MCF 10A (cell line): Measurements from ENCODE around the gene CCDC61. TPM values are rescaled to one million over a fixed set of nuclear protein-coding genes. Genes with fewer than 3 reads are reported as not detected.
A peak's percentile ranks its signal among the peaks of the same experiment; 100 is the strongest.

Experiments used
- BruUV-seq: library from RNA; stranded (reverse); fragments of 400-500 nt; replicated peaks from 2 replicates; lab custom pipeline; 2021; lab: Mats Ljungman, UMichigan
- CTCF ChIA-PET: fragments of 300-600 bp; sonication (Branson Sonifier 250); formaldehyde crosslinking; extraction: SDS; loops from one replicate; lab custom pipeline; 2021; ENCODE audit warnings: antibody characterized with exemption, inconsistent platforms; lab: Yijun Ruan, JAX
- POLR2A ChIA-PET: fragments of 300-600, 350-650 bp; sonication (Branson Sonifier 250); formaldehyde crosslinking; extraction: SDS; loops from one replicate; lab custom pipeline; 2020; ENCODE audit warnings: antibody characterized with exemption, inconsistent platforms; lab: Yijun Ruan, JAX
- DNase-seq: peaks from one replicate; pipeline ENCODE4 v3.0.0-alpha.2; 2018; ENCODE audit not compliant: unreplicated experiment
- H3K27ac Mint-ChIP-seq: one replicate; pipeline ENCODE4 v1.8.0; 2022; ENCODE audit warnings: mild to moderate bottlenecking, low read depth, mixed read lengths; ENCODE audit not compliant: unreplicated experiment
- H3K27me3 Mint-ChIP-seq: one replicate; pipeline ENCODE4 v1.8.0; 2022; ENCODE audit warnings: mixed read lengths; ENCODE audit not compliant: insufficient read depth, unreplicated experiment
- H3K36me3 Mint-ChIP-seq: one replicate; pipeline ENCODE4 v1.8.0; 2022; ENCODE audit warnings: mild to moderate bottlenecking, moderate library complexity, mixed read lengths; ENCODE audit not compliant: insufficient read depth, unreplicated experiment
- H3K4me1 Mint-ChIP-seq: one replicate; pipeline ENCODE4 v1.8.0; 2022; ENCODE audit warnings: mixed read lengths; ENCODE audit not compliant: insufficient read depth, unreplicated experiment
- H3K4me3 Mint-ChIP-seq: one replicate; pipeline ENCODE4 v1.8.0; 2022; ENCODE audit warnings: mild to moderate bottlenecking, moderate library complexity, mixed read lengths; ENCODE audit not compliant: unreplicated experiment
- H3K9me3 Mint-ChIP-seq: one replicate; pipeline ENCODE4 v1.8.0; 2022; ENCODE audit warnings: mixed read lengths; ENCODE audit not compliant: unreplicated experiment
- intact Hi-C: fragments of 100-400 bp; cut with micrococcal nuclease; formaldehyde crosslinking; loops from 2 replicates; pipeline ENCODE4 v1.14.1; 2022
- total RNA-seq: library from RNA; stranded (reverse); gene quantifications from 2 replicates; pipeline ENCODE4 v1.2.3, GENCODE V29; 2022
- TF ChIP-seq, protein P1 (sequence below): fragments of 200-600 bp; IDR thresholded peaks from one replicate; pipeline ENCODE4 v1.8.0; 2022; ENCODE audit warnings: antibody characterized with exemption, mild to moderate bottlenecking; ENCODE audit not compliant: unreplicated experiment

The CCDC61 gene
- total RNA-seq, 1 experiment from 2014 or later: 18.9 TPM

DNA sequence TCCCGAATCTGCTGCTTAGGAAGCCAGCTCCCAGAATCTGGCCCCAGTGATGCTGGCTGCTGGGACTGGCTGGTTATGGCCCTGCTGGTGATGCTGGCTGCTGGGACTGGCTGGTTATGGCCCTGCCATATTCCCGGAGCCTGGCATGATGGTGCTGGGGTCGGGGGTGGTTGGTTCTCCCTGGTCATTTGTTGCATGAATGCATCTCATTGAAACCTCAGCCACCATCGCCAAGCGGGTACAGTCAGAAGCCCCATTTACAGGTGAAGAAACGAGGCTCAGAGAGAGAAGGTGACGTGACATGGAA lies 25.5 kb downstream of the CCDC61 start:
- TF ChIP-seq, protein P1, sequence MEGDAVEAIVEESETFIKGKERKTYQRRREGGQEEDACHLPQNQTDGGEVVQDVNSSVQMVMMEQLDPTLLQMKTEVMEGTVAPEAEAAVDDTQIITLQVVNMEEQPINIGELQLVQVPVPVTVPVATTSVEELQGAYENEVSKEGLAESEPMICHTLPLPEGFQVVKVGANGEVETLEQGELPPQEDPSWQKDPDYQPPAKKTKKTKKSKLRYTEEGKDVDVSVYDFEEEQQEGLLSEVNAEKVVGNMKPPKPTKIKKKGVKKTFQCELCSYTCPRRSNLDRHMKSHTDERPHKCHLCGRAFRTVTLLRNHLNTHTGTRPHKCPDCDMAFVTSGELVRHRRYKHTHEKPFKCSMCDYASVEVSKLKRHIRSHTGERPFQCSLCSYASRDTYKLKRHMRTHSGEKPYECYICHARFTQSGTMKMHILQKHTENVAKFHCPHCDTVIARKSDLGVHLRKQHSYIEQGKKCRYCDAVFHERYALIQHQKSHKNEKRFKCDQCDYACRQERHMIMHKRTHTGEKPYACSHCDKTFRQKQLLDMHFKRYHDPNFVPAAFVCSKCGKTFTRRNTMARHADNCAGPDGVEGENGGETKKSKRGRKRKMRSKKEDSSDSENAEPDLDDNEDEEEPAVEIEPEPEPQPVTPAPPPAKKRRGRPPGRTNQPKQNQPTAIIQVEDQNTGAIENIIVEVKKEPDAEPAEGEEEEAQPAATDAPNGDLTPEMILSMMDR: no peak
- H3K4me1 Mint-ChIP-seq: peaks cover 22% of the 10 kb centered on the region
- intact Hi-C loops: no loop called here
- BruUV-seq: no TSS peak
- CTCF ChIA-PET: interaction anchor here (0.6 to 11.3 kb wide), 5 partner anchors 8 to 341 kb away, joined by 3 to 216 read pairs (median 8); no protein-coding TSS in a partner anchor
- peaks cover 25% of the 10 kb centered on the region for H3K36me3 Mint-ChIP-seq
- no peak for DNase-seq
- no peak overlapping the region for H3K4me3 Mint-ChIP-seq
- H3K27me3 Mint-ChIP-seq: no peaks in the 10 kb centered on the region
- POLR2A ChIA-PET: interaction anchor here (0.5 to 2.3 kb wide), 8 partner anchors 11 to 1237 kb away, joined by 3 to 8 read pairs (median 3); partner anchors contain the start of genes CCDC61 and IRF2BP1
- no peaks in the 10 kb centered on the region for H3K9me3 Mint-ChIP-seq
- no peak overlapping the region for H3K27ac Mint-ChIP-seq

DNA sequence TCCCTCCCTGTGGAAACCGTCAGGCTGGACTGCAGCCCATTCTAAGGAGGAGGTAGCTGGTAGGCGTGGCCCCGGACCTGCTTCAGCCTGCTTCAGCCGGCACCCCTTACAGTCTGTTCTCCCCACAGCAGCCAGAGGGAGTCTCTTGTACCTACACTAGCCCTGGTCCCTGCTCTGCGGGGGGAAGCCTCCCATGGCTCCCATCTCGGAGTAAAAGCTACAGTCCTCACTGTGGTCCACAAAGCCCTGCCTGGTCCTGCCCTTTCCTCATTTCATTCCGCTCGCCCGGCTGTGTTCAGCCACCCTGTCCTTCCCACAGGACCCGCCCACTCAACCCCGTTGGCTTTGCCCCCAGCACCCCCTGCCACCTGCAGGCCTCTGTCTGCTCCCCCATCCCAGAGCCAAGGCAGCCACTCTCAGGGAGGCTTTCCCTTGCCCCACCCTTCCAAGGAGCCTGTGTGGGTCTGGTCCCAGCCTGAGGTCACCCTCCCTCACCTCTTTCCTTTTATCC lies 26.3 kb downstream of the CCDC61 start:
- Mint-ChIP-seq H3K4me3 (no peak overlapping the region), H3K27me3 (no peaks in the 10 kb centered on the region), H3K27ac (no peak overlapping the region), H3K9me3 (no peaks in the 10 kb centered on the region), H3K4me1 (peaks cover 16% of the 10 kb centered on the region), H3K36me3 (peaks cover 25% of the 10 kb centered on the region)
- DNase-seq: peak; percentile 74
- CTCF ChIA-PET: interaction anchor here (0.9 to 11.3 kb wide), 3 partner anchors 11 to 57 kb away, joined by 3 to 216 read pairs (median 8); no protein-coding TSS in a partner anchor
- TF ChIP-seq, protein P1: no peak
- BruUV-seq: no TSS peak
- POLR2A ChIA-PET: interaction anchor here (1.0 to 2.3 kb wide), 3 partner anchors 19 to 136 kb away, joined by 3 to 8 read pairs (median 5); partner anchors contain the start of gene IRF2BP1
- intact Hi-C loops: no loop called here

GRCh38 chr19:46022061-46022430 lies 26.8 kb downstream of the CCDC61 start:
- TF ChIP-seq, protein P1: no peak
- H3K27me3 Mint-ChIP-seq: no peaks in the 10 kb centered on the region
- POLR2A ChIA-PET: interaction anchor here (1.2 kb wide), 1 partner anchor 48 kb away, joined by 5 read pairs; no protein-coding TSS in a partner anchor
- no peak overlapping the region for H3K4me3 Mint-ChIP-seq
- no peak for DNase-seq
- H3K27ac Mint-ChIP-seq: no peak overlapping the region
- peaks cover 22% of the 10 kb centered on the region for H3K36me3 Mint-ChIP-seq
- BruUV-seq: no TSS peak
- H3K9me3 Mint-ChIP-seq: no peaks in the 10 kb centered on the region
- peaks cover 12% of the 10 kb centered on the region for H3K4me1 Mint-ChIP-seq
- intact Hi-C loops: no loop called here
- CTCF ChIA-PET: interaction anchor here (0.9 to 11.3 kb wide), 3 partner anchors 11 to 56 kb away, joined by 3 to 216 read pairs (median 8); no protein-coding TSS in a partner anchor

- no peak for DNase-seq
- POLR2A ChIA-PET: interaction anchor here (0.6 kb wide), 1 partner anchor 9 kb away, joined by 4 read pairs; no protein-coding TSS in a partner anchor
- no peak within 1 kb of the TSS for H3K27ac Mint-ChIP-seq
- CTCF ChIA-PET: interaction anchor here (0.9 to 11.3 kb wide), 2 partner anchors 14 to 55 kb away, joined by 3 to 216 read pairs; no protein-coding TSS in a partner anchor
- intact Hi-C loops: no loop called here
- H3K36me3 Mint-ChIP-seq: peaks cover 20% of the 10 kb centered on the region
- peaks cover 11% of the 10 kb centered on the region for H3K4me1 Mint-ChIP-seq
- no peaks in the 10 kb centered on the region for H3K9me3 Mint-ChIP-seq
- no peak within 1 kb of the TSS for H3K4me3 Mint-ChIP-seq
- TF ChIP-seq, protein P1: no peak
- BruUV-seq: no TSS peak
- no peaks in the 10 kb centered on the region for H3K27me3 Mint-ChIP-seq
These were observed 27.4 kb downstream of the CCDC61 start, which contains the start of gene PGLYRP1 for GRCh38 chr19:46022431-46023310. TSS of gene PGLYRP1 (minus strand) at chr19:46023053. CDS start at chr19:46023021, 32 bp downstream.
